Ascending aorta (tissue), 2 donors: ENCODE measurements around the gene ADGRB3. TPM values are rescaled to one million over a fixed set of nuclear protein-coding genes. Genes with fewer than 3 reads are reported as not detected.
"Not testable (repeated sequence)": the region's sequence is repeated elsewhere in the genome, so short reads cannot be mapped to it uniquely, and the experiment has no call there.

ENCODE experiments used
- DNase-seq, 2 donors: peaks; one replicate each; pipeline ENCODE4 v3.0.0-alpha.2; 2019; ENCODE audit warnings: low spot score in 2 of 2
- H3K27ac ChIP-seq, 2 donors: fragments of 200-600 bp; sonication (generic); one replicate each; pipeline ENCODE4 v1.5.1; 2016 to 2017; ENCODE audit warnings: mild to moderate bottlenecking in 1 of 2
- H3K27me3 ChIP-seq: fragments of 200-600 bp; sonication (generic); one replicate; pipeline ENCODE4 v1.5.1; 2017
- H3K36me3 ChIP-seq, 2 donors: fragments of 200-600 bp; sonication (generic); one replicate each; pipeline ENCODE4 v1.5.1; 2016
- H3K4me1 ChIP-seq, 2 donors: fragments of 200-600 bp; sonication (generic); one replicate each; pipeline ENCODE4 v1.5.1; 2016 to 2017; ENCODE audit warnings: mild to moderate bottlenecking in 1 of 2
- H3K4me3 ChIP-seq, 2 donors: fragments of 200-600 bp; sonication (generic); one replicate each; pipeline ENCODE4 v1.5.1; 2016 to 2017; ENCODE audit warnings: mild to moderate bottlenecking in 1 of 2
- H3K9me3 ChIP-seq, 2 donors: fragments of 200-600 bp; sonication (generic); one replicate each; pipeline ENCODE4 v1.5.1; 2016
- CTCF ChIP-seq, 3 experiments: fragments of 200-600 bp in 2 of 3; fragments of 450-650 bp in 1 of 3; sonication (generic) in 2 of 3; IDR thresholded peaks; one replicate each; pipeline ENCODE4 v1.5.1; 2016 to 2019; ENCODE audit warnings: antibody characterized with exemption in 3 of 3, mild to moderate bottlenecking in 1 of 3, moderate library complexity in 1 of 3
- intact Hi-C: fragments of 100-400 bp; cut with DNase I; formaldehyde crosslinking; loops from one replicate; pipeline ENCODE4 v1.15.1; 2023
- total RNA-seq: library from RNA; depleted of rRNA; stranded (reverse); fragments of >200 nt; gene quantifications from one replicate; pipeline ENCODE4 v1.1.0, GENCODE V29; 2016

The ADGRB3 gene
- total RNA-seq, 1 donor from 2014 or later, result 4.4 TPM

- no peak for DNase-seq
- Histone ChIP-seq H3K9me3 (no peaks in the 10 kb centered on the region), H3K4me1 (peaks cover 0 to 5% of the 10 kb centered on the region in 2 donors), H3K27ac (no peak overlapping the region), H3K27me3 (no peaks in the 10 kb centered on the region), H3K4me3 (no peak overlapping the region), H3K36me3 (no peaks in the 10 kb centered on the region)
- intact Hi-C loops, result loop anchor here (5.0 kb wide), 2 partner anchors 40 to 95 kb away; no protein-coding TSS in a partner anchor
- no peak for TF ChIP-seq CTCF (IDR thresholded peaks at IDR 0.05)
These were observed 102.0 kb downstream of the ADGRB3 start for GRCh38 chr6:68737061-68737460.

DNA sequence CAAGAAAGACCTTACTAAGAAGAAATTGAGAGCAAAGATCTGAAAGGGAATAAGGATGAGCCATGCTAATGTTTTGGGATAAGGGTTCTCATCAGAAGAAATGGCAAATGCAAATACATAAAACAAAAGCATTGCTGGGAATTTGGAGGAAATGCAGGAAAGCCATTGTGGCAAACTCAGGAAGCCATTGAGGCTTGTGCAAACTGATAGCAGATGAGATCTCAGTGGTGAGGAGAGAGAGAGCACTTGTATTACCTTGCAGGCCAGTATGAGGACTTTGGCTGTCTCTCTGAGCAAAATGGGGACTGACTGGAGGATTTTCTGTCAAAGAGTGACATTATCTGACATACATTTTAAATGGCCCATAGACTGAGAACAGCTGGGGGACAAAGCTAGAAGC lies 103.0 kb downstream of the ADGRB3 start:
- no peak for DNase-seq
- no peaks in the 10 kb centered on the region for H3K36me3 ChIP-seq
- intact Hi-C loops, result loop anchor here (5.0 kb wide), 2 partner anchors 39 to 96 kb away; no protein-coding TSS in a partner anchor
- H3K4me1 ChIP-seq, result peaks cover 0 to 5% of the 10 kb centered on the region in 2 donors
- no peak for TF ChIP-seq CTCF (IDR thresholded peaks at IDR 0.05)
- H3K4me3 ChIP-seq, result no peak overlapping the region
- no peak overlapping the region for H3K27ac ChIP-seq
- H3K9me3 ChIP-seq, result no peaks in the 10 kb centered on the region
- H3K27me3 ChIP-seq, result no peaks in the 10 kb centered on the region

GRCh38 chr6:68740828-68741500 lies 105.9 kb downstream of the ADGRB3 start:
- no peak overlapping the region for H3K4me3 ChIP-seq
- no peaks in the 10 kb centered on the region for H3K36me3 ChIP-seq
- no peaks in the 10 kb centered on the region for H3K9me3 ChIP-seq
- no peak overlapping the region for H3K27ac ChIP-seq
- no peaks in the 10 kb centered on the region for H3K27me3 ChIP-seq
- TF ChIP-seq CTCF (IDR thresholded peaks at IDR 0.05), result no peak
- DNase-seq, result no peak
- peaks cover 0 to 1% of the 10 kb centered on the region in 2 donors for H3K4me1 ChIP-seq
- intact Hi-C loops, result no loop called here

GRCh38 chr6:68741501-68742386 lies 106.7 kb downstream of the ADGRB3 start:
- no peaks in the 10 kb centered on the region for H3K9me3 ChIP-seq
- no peaks in the 10 kb centered on the region for H3K36me3 ChIP-seq
- no peak overlapping the region for H3K27ac ChIP-seq
- no peak for TF ChIP-seq CTCF (IDR thresholded peaks at IDR 0.05)
- no peaks in the 10 kb centered on the region for H3K27me3 ChIP-seq
- H3K4me1 ChIP-seq, result no peaks in the 10 kb centered on the region
- no peak overlapping the region for H3K4me3 ChIP-seq
- DNase-seq, result no peak
- intact Hi-C loops, result no loop called here

GRCh38 chr6:68743099-68743498 lies 108.0 kb downstream of the ADGRB3 start:
- TF ChIP-seq CTCF (IDR thresholded peaks at IDR 0.05), result no peak
- H3K27ac ChIP-seq, result no peak overlapping the region
- intact Hi-C loops, result no loop called here
- DNase-seq, result no peak
- no peaks in the 10 kb centered on the region for H3K27me3 ChIP-seq
- no peaks in the 10 kb centered on the region for H3K9me3 ChIP-seq
- no peaks in the 10 kb centered on the region for H3K4me1 ChIP-seq
- H3K36me3 ChIP-seq, result no peaks in the 10 kb centered on the region
- no peak overlapping the region for H3K4me3 ChIP-seq

- intact Hi-C loops, H3K4me1 ChIP-seq, H3K4me3 ChIP-seq, H3K9me3 ChIP-seq, H3K27ac ChIP-seq, H3K36me3 ChIP-seq, DNase-seq, H3K27me3 ChIP-seq: not testable (repeated sequence)
These were observed 109.3 kb downstream of the ADGRB3 start for GRCh38 chr6:68744376-68744775.
